ENCODE measurements around the gene ARHGAP22. TPM values are rescaled to one million over a fixed set of nuclear protein-coding genes. Genes with fewer than 3 reads are reported as not detected.

The ARHGAP22 gene
- total RNA-seq, 1 donor = 60.2 TPM

DNA sequence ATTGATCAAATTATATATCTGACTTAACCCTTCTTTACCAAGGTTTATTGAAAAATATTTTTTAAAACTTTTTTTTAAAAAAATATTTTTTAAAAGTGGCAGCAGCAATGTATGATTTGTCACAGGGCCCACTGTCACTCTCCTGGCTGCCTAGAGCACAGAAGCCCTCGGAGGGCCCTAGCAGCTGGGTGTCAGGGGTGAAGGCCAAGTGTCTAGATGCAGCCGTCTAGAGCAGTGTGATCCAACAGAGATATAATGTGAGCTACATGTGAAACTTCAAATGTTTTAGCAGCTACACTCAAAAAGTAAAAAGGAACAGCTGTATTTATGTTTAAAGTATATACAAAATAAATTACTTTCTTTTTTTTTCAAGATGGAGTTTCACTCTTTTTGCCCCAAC lies 112.7 kb downstream of the ARHGAP22 start:
- TF ChIP-seq, protein P1, sequence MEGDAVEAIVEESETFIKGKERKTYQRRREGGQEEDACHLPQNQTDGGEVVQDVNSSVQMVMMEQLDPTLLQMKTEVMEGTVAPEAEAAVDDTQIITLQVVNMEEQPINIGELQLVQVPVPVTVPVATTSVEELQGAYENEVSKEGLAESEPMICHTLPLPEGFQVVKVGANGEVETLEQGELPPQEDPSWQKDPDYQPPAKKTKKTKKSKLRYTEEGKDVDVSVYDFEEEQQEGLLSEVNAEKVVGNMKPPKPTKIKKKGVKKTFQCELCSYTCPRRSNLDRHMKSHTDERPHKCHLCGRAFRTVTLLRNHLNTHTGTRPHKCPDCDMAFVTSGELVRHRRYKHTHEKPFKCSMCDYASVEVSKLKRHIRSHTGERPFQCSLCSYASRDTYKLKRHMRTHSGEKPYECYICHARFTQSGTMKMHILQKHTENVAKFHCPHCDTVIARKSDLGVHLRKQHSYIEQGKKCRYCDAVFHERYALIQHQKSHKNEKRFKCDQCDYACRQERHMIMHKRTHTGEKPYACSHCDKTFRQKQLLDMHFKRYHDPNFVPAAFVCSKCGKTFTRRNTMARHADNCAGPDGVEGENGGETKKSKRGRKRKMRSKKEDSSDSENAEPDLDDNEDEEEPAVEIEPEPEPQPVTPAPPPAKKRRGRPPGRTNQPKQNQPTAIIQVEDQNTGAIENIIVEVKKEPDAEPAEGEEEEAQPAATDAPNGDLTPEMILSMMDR (IDR thresholded peaks at IDR 0.05; ENCODE audit: insufficient read depth, low read length) = no peak
- no peak overlapping the region for H3K4me3 ChIP-seq (ENCODE audit: low read depth, low read length)
- no peak for DNase-seq (ENCODE audit: low read depth)

DNA sequence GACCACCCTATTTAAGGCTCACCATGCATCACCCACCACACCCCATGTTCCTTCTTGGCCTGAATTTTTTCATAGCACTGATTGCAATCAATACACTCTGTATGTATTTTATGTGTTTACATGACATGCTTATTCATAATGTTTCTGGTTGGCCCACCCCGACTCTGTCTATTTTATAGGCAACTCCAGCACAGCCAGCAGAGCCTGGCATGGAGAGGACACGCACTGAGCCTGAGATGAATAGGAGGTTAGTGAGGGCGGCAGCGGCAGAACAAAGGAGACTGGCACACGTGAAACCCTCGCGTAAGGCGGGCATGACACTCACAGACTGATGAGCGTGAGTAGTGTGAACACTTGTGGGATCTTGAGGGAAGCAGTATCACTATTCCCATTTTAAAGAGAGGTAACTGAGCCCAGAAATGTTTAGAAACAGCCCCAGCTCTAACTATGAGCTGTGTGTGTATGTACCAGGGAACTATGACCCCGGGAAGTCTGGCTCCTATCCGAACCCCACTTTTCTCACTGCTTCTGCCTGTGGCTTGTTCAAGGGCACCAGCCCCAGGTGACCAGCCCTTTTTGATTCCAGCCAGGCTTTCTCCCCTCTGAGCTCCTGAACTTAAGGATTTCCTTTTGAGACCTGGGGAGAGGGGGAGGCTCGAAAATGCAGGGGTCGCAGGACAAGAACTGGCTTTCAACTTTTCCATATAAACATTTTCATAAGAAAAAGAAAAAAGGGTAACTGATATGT lies 113.3 kb downstream of the ARHGAP22 start:
- DNase-seq (ENCODE audit: low read depth) = no peak
- TF ChIP-seq, protein P1 (IDR thresholded peaks at IDR 0.05; ENCODE audit: insufficient read depth, low read length) = no peak
- H3K4me3 ChIP-seq (ENCODE audit: low read depth, low read length) = no peak overlapping the region

DNA sequence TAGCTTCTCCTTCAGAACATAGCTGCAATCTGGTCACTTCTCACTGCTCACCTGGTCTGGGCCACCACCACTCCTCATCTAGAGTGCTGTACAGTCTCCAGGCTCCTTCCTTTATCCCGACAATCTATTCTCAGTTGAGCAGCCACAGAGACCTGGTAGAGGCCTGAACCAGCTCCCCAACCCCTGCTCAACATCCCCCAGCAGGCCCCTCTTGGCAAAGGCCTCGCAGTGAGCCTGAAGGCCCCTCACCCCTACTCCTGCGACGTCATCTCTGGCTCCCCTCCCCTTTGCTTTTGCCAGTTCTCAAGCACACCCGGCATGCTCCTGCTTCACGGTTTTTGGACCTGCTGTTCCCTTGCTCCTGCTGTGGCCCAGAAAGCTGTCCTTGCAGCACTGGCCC lies 113.9 kb downstream of the ARHGAP22 start:
- no peak overlapping the region for H3K4me3 ChIP-seq (ENCODE audit: low read depth, low read length)
- TF ChIP-seq, protein P1 (IDR thresholded peaks at IDR 0.05; ENCODE audit: insufficient read depth, low read length) = no peak
- DNase-seq (ENCODE audit: low read depth) = no peak

GRCh38 chr10:48490571-48490940 lies 114.3 kb downstream of the ARHGAP22 start:
- no peak overlapping the region for H3K4me3 ChIP-seq (ENCODE audit: low read depth, low read length)
- no peak for DNase-seq (ENCODE audit: low read depth)
- TF ChIP-seq, protein P1 (IDR thresholded peaks at IDR 0.05; ENCODE audit: insufficient read depth, low read length) = no peak

DNA sequence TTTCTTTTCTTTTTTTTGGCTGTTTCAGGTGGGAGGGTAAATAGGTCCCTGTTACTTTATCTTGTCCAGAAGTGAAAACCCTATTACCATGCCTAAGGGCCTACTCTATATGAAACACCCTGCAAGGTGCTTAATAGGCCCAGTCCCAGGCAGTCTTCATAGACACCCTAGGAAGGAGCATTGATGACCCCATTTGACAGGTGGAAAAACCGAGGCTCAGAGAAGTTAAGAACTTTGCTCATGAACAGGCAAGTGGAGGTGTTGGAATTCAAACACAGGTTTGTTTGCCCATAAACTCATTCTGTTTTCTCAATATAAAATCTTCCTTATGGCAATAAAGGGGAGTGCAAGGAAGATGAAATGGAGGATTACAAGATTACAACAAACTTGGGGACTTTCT lies 115.8 kb downstream of the ARHGAP22 start:
- no peak overlapping the region for H3K4me3 ChIP-seq (ENCODE audit: low read depth, low read length)
- no peak for DNase-seq (ENCODE audit: low read depth)
- TF ChIP-seq, protein P1 (IDR thresholded peaks at IDR 0.05; ENCODE audit: insufficient read depth, low read length) = no peak

- DNase-seq (ENCODE audit: low read depth) = no peak
- H3K4me3 ChIP-seq (ENCODE audit: low read depth, low read length) = no peak overlapping the region
- TF ChIP-seq, protein P1 (IDR thresholded peaks at IDR 0.05; ENCODE audit: insufficient read depth, low read length) = no peak
Measured at GRCh38 chr10:48487244-48487643, 117.6 kb downstream of the ARHGAP22 start.

DNA sequence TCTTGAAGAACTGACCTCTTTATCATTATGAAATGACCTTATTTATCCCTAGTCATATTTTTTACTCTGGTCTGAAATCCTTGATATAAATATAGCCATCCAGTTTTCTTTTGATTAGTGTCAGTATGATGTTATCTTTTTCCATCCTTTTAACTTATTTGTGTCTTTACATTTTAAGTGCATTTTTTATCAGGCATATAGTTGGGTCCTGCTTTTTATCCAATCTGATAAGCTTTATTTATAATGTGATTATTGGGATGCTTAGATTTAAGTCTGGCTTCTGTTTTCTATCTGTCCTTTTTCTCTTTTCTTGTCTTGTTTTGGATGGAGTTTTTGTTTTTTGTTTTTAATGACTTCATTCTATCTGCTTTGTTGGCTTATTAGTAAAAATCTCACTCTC lies 119.2 kb downstream of the ARHGAP22 start:
- TF ChIP-seq, protein P1 (IDR thresholded peaks at IDR 0.05; ENCODE audit: insufficient read depth, low read length) = no peak
- H3K4me3 ChIP-seq (ENCODE audit: low read depth, low read length) = no peak overlapping the region
- no peak for DNase-seq (ENCODE audit: low read depth)
